Neural cell (in vitro differentiated cells): ENCODE data around the gene UBXN1.

Experiments
- EP300 ChIP-seq: fragments of 450-650 bp; conservative IDR thresholded peaks from 2 replicates; pipeline ENCODE4 v1.6.1; 2014; ENCODE audit warnings: antibody characterized with exemption, mild to moderate bottlenecking, moderate library complexity; ENCODE audit not compliant: poor library complexity, severe bottlenecking
- EZH2 ChIP-seq: fragments of 200-600, 300-800 bp; shearing (Covaris generic), sonication (generic); IDR thresholded peaks from 2 replicates; pipeline ENCODE4 v1.6.1; 2014; ENCODE audit warnings: antibody characterized with exemption, low read length, borderline replicate concordance, mild to moderate bottlenecking; ENCODE audit not compliant: insufficient read depth, poor library complexity, severe bottlenecking
- MXI1 ChIP-seq: fragments of 450-650 bp; conservative IDR thresholded peaks from 2 replicates; pipeline ENCODE4 v1.6.1; 2014; ENCODE audit warnings: antibody characterized with exemption, mild to moderate bottlenecking; ENCODE audit not compliant: poor library complexity, severe bottlenecking
- POLR2AphosphoS5 ChIP-seq: IDR thresholded peaks from 2 replicates; pipeline ENCODE4 v1.6.1; 2012
- REST ChIP-seq: IDR thresholded peaks from 2 replicates; pipeline ENCODE4 v1.6.1; 2012; ENCODE audit warnings: borderline replicate concordance
- SMC3 ChIP-seq: fragments of 450-650 bp; conservative IDR thresholded peaks from 2 replicates; pipeline ENCODE4 v1.6.1; 2014; ENCODE audit warnings: antibody characterized with exemption, mild to moderate bottlenecking, moderate library complexity; ENCODE audit not compliant: poor library complexity
- TAF1 ChIP-seq: IDR thresholded peaks from 2 replicates; pipeline ENCODE4 v1.6.1; 2012; ENCODE audit warnings: low read depth
- TF ChIP-seq, protein P1 (sequence below): fragments of 450-650 bp; IDR thresholded peaks from 2 replicates; pipeline ENCODE4 v1.5.1; 2014; ENCODE audit warnings: antibody characterized with exemption, mild to moderate bottlenecking, moderate library complexity; ENCODE audit not compliant: poor library complexity, severe bottlenecking

DNA sequence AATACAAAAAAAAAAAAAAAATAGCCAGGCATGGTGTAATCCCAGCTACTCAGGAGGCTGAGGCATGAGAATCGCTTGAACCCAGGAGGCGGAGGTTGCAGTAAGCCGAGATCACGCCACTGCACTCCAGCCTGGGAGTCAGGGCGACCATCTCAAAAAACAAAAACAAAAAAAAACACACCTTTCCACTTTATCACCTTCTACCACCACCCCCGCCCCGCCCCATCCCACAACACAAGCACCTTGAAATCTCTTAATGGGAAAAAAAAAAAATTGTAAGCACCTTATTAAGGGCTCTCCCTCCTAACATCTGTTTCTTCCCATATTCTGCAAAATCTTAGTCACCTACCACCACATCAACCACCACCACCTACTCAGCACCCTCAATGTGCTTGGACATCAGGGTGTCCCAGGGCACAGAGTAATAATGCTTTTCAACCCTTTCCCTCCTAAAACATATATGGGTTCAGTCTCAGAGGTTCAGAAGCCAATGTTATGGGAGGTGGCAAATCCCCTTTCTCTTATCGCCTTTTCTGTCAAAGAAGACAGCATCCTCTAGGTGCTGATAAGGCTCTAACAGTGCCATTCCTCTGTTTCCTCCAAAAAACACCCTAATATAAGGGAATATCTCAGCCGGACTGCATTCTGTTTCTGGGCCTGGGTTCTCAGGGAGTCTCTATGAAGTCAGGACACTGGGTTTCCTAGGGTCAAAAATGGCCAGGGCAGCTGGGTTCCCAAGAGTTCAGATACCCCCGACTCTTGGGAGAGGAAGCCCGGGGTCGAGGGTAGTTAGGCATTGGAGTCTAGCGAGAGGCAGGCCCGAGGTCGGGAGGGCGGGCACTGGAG lies 26.5 kb downstream of the UBXN1 start:
- TF ChIP-seq, protein P1, sequence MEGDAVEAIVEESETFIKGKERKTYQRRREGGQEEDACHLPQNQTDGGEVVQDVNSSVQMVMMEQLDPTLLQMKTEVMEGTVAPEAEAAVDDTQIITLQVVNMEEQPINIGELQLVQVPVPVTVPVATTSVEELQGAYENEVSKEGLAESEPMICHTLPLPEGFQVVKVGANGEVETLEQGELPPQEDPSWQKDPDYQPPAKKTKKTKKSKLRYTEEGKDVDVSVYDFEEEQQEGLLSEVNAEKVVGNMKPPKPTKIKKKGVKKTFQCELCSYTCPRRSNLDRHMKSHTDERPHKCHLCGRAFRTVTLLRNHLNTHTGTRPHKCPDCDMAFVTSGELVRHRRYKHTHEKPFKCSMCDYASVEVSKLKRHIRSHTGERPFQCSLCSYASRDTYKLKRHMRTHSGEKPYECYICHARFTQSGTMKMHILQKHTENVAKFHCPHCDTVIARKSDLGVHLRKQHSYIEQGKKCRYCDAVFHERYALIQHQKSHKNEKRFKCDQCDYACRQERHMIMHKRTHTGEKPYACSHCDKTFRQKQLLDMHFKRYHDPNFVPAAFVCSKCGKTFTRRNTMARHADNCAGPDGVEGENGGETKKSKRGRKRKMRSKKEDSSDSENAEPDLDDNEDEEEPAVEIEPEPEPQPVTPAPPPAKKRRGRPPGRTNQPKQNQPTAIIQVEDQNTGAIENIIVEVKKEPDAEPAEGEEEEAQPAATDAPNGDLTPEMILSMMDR = no peak
- TF ChIP-seq SMC3 (no peak), EZH2 (no peak), REST (no peak), POLR2AphosphoS5 (no peak), MXI1 (no peak), TAF1 (no peak), EP300 (no peak)
